ENCODE data around the gene BRIP1.
"Not testable (repeated sequence)": the region's sequence is repeated elsewhere in the genome, so short reads cannot be mapped to it uniquely, and the experiment has no call there.

The BRIP1 gene

DNA sequence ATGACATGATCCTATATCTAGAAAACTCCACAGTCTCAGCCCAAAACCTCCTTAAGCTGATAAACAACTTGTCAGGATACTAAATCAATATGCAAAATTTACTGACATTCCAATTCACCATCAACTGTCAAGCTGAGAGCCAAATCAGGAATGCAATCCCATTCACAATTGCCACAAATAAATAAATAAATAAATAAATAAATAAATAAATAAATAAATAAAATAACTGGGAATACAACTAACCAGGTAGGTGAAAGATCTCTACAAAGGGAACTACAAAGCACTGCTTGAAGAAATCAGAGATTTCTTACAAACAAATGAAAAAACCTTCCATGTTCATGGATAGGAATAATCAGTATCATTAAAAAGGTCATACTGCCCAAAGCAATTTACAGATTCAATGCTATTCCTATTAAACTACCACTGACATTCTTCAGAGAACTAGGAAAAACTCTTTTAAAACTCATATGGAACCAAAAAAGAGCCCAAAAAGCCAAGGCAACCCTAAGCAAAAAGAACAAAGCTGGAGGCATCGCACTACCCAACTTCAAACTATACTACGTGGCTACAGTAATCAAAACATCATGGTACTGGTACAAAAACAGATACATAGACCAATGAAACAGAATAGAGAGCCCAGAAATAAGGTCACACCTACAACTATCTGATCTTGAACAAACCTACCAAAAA, 37.7 kb downstream of the BRIP1 start:
- FAIRE-seq (no peak), DNase-seq (ENCODE audit: insufficient read length) (no peak)
- TF ChIP-seq POLR2A (IDR thresholded peaks at IDR 0.05; ENCODE audit: low read depth, low read length), result no peak
- TF ChIP-seq POLR2AphosphoS5 (IDR thresholded peaks at IDR 0.05; ENCODE audit: low read depth, low read length), result no peak
- no peak for TF ChIP-seq TAF1 (IDR thresholded peaks at IDR 0.05; ENCODE audit: borderline replicate concordance, low read depth, low read length)

DNA sequence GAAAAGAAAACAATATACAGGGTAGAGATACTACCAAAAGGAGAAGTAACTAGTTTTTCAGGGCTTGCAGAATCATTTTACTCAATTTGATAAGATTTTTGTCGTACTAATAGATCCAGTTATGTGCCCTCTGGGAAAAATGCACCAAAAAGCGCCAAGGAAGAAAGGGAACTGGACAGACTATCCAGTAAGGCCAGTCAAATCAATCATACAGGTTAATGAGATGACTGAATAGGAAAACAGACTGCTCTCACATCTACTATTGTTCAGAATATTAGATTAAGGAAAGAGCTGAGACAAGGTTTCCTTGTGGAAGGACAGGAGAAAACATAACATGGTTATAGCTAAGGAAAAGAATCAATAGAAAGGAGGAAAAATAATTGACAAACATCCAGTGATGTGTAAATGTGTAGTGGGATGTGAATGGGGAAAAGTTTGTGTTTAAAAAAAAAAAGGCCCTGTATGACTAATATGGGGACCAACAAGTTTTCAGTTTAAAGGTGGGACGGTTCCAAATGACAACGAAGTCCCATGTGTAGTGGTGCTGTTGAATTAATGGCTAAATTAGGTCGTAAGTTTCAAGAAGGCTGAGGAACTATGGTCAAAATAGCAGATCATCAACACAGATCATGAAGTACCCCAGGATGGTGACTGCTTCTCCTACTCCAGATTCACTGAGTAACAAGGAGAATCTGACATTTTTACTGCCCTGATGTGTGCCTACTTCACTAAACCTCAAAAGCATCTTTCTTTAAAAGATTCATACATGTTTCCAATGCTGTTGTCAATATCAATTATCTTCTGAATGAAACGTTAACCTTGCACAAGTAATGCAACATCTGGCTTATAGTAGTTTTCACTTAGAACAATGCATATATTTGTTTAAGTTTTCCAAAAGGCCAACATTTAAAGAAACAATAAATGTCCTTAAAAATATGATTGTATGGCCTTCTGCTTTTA, 40.7 kb downstream of the BRIP1 start:
- TF ChIP-seq POLR2AphosphoS5 (IDR thresholded peaks at IDR 0.05; ENCODE audit: low read depth, low read length) (no peak), TAF1 (IDR thresholded peaks at IDR 0.05; ENCODE audit: borderline replicate concordance, low read depth, low read length) (no peak), POLR2A (IDR thresholded peaks at IDR 0.05; ENCODE audit: low read depth, low read length) (no peak)
- DNase-seq (ENCODE audit: insufficient read length) (no peak), FAIRE-seq (peak; percentile 38)

GRCh38 chr17:61821655-61822054, 41.7 kb downstream of the BRIP1 start:
- no peak for TF ChIP-seq TAF1 (IDR thresholded peaks at IDR 0.05; ENCODE audit: borderline replicate concordance, low read depth, low read length)
- no peak for TF ChIP-seq POLR2A (IDR thresholded peaks at IDR 0.05; ENCODE audit: low read depth, low read length)
- no peak for TF ChIP-seq POLR2AphosphoS5 (IDR thresholded peaks at IDR 0.05; ENCODE audit: low read depth, low read length)
- DNase-seq (ENCODE audit: insufficient read length), result no peak
- FAIRE-seq, result no peak

- DNase-seq (ENCODE audit: insufficient read length), result not testable (repeated sequence)
Observed at GRCh38 chr17:61819265-61819664, 44.1 kb downstream of the BRIP1 start.

DNA sequence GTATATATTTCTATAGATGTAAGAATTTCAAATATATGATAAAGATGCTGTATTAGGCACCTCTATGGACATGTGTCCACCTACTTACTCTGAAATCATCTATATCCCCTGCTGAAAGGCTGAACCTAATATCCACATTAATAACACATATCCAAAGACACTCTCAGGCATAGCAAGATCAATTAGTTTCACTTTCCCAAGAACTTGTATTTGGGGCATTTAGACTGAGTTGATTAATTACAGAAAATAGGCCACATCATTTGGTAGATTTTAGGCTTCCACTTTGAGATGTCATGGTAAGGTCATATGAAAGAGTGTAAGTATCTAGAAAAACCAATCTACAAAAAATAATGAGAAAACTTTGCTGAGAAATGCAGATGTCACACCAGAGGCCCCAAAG, 45.1 kb downstream of the BRIP1 start:
- DNase-seq (ENCODE audit: insufficient read length) (no peak), FAIRE-seq (no peak)
- TF ChIP-seq POLR2AphosphoS5 (IDR thresholded peaks at IDR 0.05; ENCODE audit: low read depth, low read length) (no peak), POLR2A (IDR thresholded peaks at IDR 0.05; ENCODE audit: low read depth, low read length) (no peak), TAF1 (IDR thresholded peaks at IDR 0.05; ENCODE audit: borderline replicate concordance, low read depth, low read length) (no peak)

More at GRCh38 chr17:61819265-61819664, 44.1 kb downstream of the BRIP1 start:
- FAIRE-seq, result not testable (repeated sequence)

DNA sequence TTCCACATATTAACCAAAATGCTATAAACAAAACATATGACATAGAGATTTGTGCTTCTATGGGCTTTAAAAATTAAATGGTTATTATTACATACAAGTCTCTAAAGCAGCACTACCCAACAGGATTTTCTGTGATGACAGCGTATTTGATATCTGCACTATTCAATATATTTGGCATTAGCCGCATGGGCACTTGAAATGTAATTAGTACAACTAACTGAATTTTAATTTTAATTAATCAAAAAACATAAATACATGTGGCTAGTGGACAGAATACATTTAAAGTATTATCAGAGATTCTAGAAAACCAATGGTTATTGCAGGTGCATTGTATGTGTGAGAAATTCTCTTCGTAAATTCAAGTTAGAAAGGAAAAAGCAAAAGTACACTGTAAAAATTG, 45.9 kb downstream of the BRIP1 start:
- FAIRE-seq, result no peak
- TF ChIP-seq POLR2A (IDR thresholded peaks at IDR 0.05; ENCODE audit: low read depth, low read length), result no peak
- no peak for TF ChIP-seq POLR2AphosphoS5 (IDR thresholded peaks at IDR 0.05; ENCODE audit: low read depth, low read length)
- no peak for TF ChIP-seq TAF1 (IDR thresholded peaks at IDR 0.05; ENCODE audit: borderline replicate concordance, low read depth, low read length)

GRCh38 chr17:61816538-61816937, 46.8 kb downstream of the BRIP1 start:
- TF ChIP-seq TAF1 (IDR thresholded peaks at IDR 0.05; ENCODE audit: borderline replicate concordance, low read depth, low read length) (no peak), POLR2AphosphoS5 (IDR thresholded peaks at IDR 0.05; ENCODE audit: low read depth, low read length) (no peak), POLR2A (IDR thresholded peaks at IDR 0.05; ENCODE audit: low read depth, low read length) (no peak)
- FAIRE-seq, result no peak
- DNase-seq (ENCODE audit: insufficient read length), result no peak

More for the DNA sequence above, 45.9 kb downstream of the BRIP1 start:
- no peak for DNase-seq (ENCODE audit: insufficient read length)

DNA sequence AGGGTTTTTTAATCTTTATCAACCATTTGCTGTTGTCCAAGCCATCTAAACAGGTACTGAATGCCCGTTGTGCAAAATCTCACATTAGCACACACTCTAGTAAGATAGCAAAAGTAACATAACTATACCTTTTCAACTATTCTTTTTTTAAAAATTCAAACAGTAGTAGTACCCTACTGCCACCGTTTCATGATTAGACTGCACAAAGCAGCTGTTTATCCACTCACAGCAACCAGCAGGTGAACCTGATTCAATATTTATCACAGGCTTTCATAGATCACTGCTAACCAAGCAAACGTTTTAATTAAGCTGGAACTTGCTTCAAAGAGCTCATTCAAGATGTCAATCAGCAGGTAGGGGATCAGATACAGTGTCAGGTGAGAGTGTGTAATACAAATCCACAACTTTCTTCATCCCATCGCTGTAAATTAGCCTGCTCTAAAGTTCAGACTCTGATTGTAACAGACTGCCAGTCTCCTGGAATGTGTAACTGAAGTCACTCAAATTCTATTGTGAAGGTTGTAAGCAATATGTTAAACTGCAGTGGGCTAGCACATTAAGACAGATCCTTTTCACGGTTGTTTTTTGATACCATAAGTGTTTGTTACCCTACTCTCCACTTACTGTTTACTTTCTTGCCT, 47.3 kb downstream of the BRIP1 start:
- FAIRE-seq (peak; percentile 40), DNase-seq (ENCODE audit: insufficient read length) (no peak)
- TF ChIP-seq POLR2A (IDR thresholded peaks at IDR 0.05; ENCODE audit: low read depth, low read length), result no peak

DNA sequence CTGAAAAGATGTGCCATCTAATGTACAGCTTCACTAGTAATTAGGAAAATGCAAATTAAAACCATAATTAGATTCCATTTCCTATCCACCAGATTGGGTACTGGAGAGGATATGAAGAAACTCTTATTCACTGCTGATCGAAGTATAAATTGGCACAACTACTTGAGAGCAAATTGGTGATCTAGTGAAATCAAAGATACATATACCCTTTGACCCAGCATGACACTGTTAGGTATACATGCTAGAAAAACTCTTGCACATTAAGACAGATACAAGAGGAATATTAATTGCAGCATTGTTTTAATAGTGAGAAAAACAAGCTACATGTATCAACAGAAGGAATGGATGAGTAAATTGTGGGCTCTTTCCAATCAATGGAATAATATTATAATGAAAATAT, 48.8 kb downstream of the BRIP1 start:
- FAIRE-seq (no peak), DNase-seq (ENCODE audit: insufficient read length) (no peak)
- TF ChIP-seq POLR2AphosphoS5 (IDR thresholded peaks at IDR 0.05; ENCODE audit: low read depth, low read length), result no peak

GRCh38 chr17:61813211-61813610, 50.1 kb downstream of the BRIP1 start:
- DNase-seq (ENCODE audit: insufficient read length) (no peak), FAIRE-seq (no peak)
- TF ChIP-seq POLR2AphosphoS5 (IDR thresholded peaks at IDR 0.05; ENCODE audit: low read depth, low read length), result no peak
- TF ChIP-seq TAF1 (IDR thresholded peaks at IDR 0.05; ENCODE audit: borderline replicate concordance, low read depth, low read length), result no peak
- no peak for TF ChIP-seq POLR2A (IDR thresholded peaks at IDR 0.05; ENCODE audit: low read depth, low read length)

- FAIRE-seq, result no peak
- TF ChIP-seq POLR2AphosphoS5 (IDR thresholded peaks at IDR 0.05; ENCODE audit: low read depth, low read length), result no peak
Observed at GRCh38 chr17:61812747-61813146, 50.6 kb downstream of the BRIP1 start.

DNA sequence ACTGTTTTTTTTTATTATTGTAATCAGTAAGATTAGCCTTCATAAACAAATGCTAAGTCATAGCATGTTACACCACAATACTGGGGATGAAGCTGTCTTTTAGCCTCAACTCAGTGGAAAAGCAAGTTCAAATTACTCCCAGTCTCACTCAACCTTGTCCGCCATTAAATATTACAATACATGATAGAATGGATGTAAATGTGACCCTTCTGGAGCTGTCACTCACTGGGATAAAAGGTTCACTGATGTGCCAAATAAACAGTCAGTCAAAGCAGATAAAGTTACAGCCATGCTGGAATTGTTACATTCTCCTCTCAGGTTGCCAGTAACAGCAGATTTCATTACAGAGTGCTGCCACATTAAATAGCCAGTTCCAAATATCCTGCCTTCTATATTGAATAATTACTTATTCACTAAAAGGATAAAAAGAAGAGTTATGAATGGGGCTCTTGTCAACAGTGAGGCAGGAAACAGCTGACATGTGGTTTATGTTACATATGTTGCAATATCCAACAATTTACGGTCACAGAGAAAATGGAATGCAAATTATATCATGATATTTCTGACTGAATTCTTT, 53.4 kb downstream of the BRIP1 start:
- TF ChIP-seq POLR2AphosphoS5 (IDR thresholded peaks at IDR 0.05; ENCODE audit: low read depth, low read length), result no peak
- DNase-seq (ENCODE audit: insufficient read length) (no peak), FAIRE-seq (no peak)

More at GRCh38 chr17:61812747-61813146, 50.6 kb downstream of the BRIP1 start:
- no peak for DNase-seq (ENCODE audit: insufficient read length)
